Brain microvascular endothelial cell (primary cell): ENCODE measurements around the gene TMPRSS9.
A peak's percentile ranks its signal among the peaks of the same experiment; 100 is the strongest.

Experiments
- DNase-seq: peaks from one replicate; pipeline ENCODE4 v3.0.0-alpha.2; 2020
- H3K27ac ChIP-seq: fragments of 250-450 bp; sonication (Bioruptor Pico); 2 replicates; pipeline ENCODE4 v1.5.1; 2020; ENCODE audit warnings: mild to moderate bottlenecking, moderate library complexity
- H3K27me3 ChIP-seq: fragments of 250-450 bp; sonication (Bioruptor Pico); replicated peaks from 2 replicates; pipeline ENCODE4 v1.5.1; 2020; ENCODE audit warnings: mild to moderate bottlenecking
- H3K36me3 ChIP-seq: fragments of 250-450 bp; sonication (Bioruptor Pico); replicated peaks from 2 replicates; pipeline ENCODE4 v1.5.1; 2020; ENCODE audit warnings: mild to moderate bottlenecking
- H3K4me3 ChIP-seq: 2 replicates; pipeline ENCODE4 v1.5.1; 2011; ENCODE audit warnings: low read depth, mild to moderate bottlenecking, control low read depth, low read length, moderate library complexity
- CTCF ChIP-seq: IDR thresholded peaks from 2 replicates; pipeline ENCODE4 v1.5.1; 2011; ENCODE audit warnings: low read depth, mild to moderate bottlenecking, moderate library complexity, low read length, control low read depth, inconsistent platforms; ENCODE audit errors: missing control alignments
- in situ Hi-C: cut with HindIII; loops from 2 replicates; pipeline ENCODE4 v1.10.0; 2017; ENCODE audit warnings: low sequenced_read_pairs, low pct_ligation_motif_present

TMPRSS9 gene

GRCh38 chr19:2327773-2328400 lies 32.2 kb upstream of the TMPRSS9 start:
- Histone ChIP-seq H3K27ac (peak overlapping the region; percentile 63), H3K4me3 (peak overlapping the region; percentile 92), H3K36me3 (peaks cover 9% of the 10 kb centered on the region), H3K27me3 (no peaks in the 10 kb centered on the region)
- in situ Hi-C loops: loop anchor here (5.0 kb wide), 1 partner anchor 91 kb away; the partner anchor contains the start of genes PLEKHJ1 and SF3A2
- DNase-seq: peak; percentile 86
- no peak for TF ChIP-seq CTCF

GRCh38 chr19:2328401-2329148 lies 31.5 kb upstream of the TMPRSS9 start, which contains the start of the genes LSM7 and SPPL2B:
LSM7 (minus strand) TSS chr19:2328586; CDS start chr19:2328566, 20 bp downstream.
SPPL2B (plus strand) TSS chr19:2328684; CDS start chr19:2328710, 26 bp downstream.
- no peak for TF ChIP-seq CTCF
- in situ Hi-C loops: loop anchor here (5.0 kb wide), 1 partner anchor 91 kb away; the partner anchor contains the start of genes PLEKHJ1 and SF3A2
- peak within 1 kb of the TSS; percentile 92 for H3K4me3 ChIP-seq

DNA sequence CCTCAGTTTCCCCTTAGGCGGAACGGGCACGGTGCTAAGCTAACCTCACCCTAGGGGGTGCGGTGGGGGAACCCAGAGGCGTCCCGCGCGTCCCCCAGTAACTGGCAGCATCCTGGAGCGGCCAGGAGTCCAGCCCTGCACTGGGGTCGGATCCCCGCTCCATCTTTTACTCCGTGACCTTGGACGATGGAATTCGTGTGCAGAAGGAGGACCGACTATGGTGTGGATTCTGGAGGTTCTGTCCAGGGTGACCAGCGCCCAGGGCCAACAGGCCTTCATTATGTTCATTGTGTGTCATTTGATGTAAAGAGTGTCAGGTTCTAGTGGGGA lies 31.0 kb upstream of the TMPRSS9 start:
- no peak for DNase-seq
- Histone ChIP-seq H3K27ac (no peak overlapping the region), H3K36me3 (peaks cover 2% of the 10 kb centered on the region), H3K4me3 (peak overlapping the region; percentile 92), H3K27me3 (no peaks in the 10 kb centered on the region)
- TF ChIP-seq CTCF: no peak
- in situ Hi-C loops: loop anchor here (5.0 kb wide), 1 partner anchor 92 kb away; the partner anchor contains the start of genes PLEKHJ1 and SF3A2

More at GRCh38 chr19:2328401-2329148, 31.5 kb upstream of the TMPRSS9 start, which contains the start of the genes LSM7 and SPPL2B:
- Histone ChIP-seq H3K27ac (peak within 1 kb of the TSS; percentile 63), H3K27me3 (no peaks in the 10 kb centered on the region), H3K36me3 (peaks cover 5% of the 10 kb centered on the region)
- DNase-seq: peak; percentile 66

- peak overlapping the region; percentile 92 for H3K4me3 ChIP-seq
- no peaks in the 10 kb centered on the region for H3K27me3 ChIP-seq
- in situ Hi-C loops: loop anchor here (5.0 kb wide), 1 partner anchor 92 kb away; the partner anchor contains the start of genes PLEKHJ1 and SF3A2
- no peak for DNase-seq
- no peaks in the 10 kb centered on the region for H3K36me3 ChIP-seq
- TF ChIP-seq CTCF: no peak
- no peak overlapping the region for H3K27ac ChIP-seq
Observed at GRCh38 chr19:2329501-2329916, 30.6 kb upstream of the TMPRSS9 start.

GRCh38 chr19:2330255-2330631 lies 29.8 kb upstream of the TMPRSS9 start:
- no peak overlapping the region for H3K27ac ChIP-seq
- no peak for DNase-seq
- no peaks in the 10 kb centered on the region for H3K36me3 ChIP-seq
- H3K27me3 ChIP-seq: no peaks in the 10 kb centered on the region
- TF ChIP-seq CTCF: no peak
- in situ Hi-C loops: no loop called here
- H3K4me3 ChIP-seq: no peak overlapping the region
